ENCODE results near the gene OR2H2.

DNA sequence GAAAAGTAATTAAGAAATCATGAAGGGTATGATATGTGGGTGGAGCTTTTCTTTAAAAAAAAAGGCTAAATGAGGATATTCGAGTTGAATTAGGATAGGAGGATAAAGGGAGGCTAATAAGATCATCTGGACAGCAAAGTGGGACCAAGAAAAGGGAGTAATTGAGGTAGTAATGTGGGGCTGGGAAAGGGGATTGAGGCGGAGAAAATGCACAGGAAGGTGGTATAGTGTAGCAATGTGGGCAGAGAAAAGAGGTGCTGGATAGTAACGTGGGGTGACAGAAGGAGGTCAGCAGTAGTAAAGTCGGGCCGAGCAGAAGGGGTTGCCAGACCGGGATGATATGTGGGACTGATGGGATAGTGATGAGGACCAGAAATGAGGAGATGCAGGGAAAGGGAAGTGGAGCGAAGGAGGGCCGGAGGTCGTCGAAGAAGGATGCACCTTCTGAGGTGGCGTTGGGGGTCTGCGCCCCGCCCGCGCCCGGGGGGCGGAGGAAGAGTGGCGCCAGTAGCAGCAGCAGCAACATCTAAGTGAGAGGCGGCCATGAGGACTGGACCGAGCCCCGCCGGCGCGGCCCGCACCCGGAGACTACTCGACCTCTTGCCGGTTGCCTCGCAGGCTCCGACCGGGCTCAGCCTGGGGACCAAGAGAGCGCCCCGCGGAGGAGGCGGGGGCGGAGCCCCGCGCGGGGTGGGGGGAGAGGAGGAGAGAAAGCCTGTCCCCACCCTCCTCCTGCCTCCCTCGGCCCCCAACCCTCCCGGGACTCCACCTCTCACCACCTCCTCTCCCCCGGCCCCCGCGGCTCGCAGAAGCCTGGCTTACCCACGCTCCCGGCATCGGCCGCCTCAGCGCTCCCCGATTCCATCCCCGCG, 47.2 kb downstream of the OR2H2 start:
- TF ChIP-seq, protein P1, sequence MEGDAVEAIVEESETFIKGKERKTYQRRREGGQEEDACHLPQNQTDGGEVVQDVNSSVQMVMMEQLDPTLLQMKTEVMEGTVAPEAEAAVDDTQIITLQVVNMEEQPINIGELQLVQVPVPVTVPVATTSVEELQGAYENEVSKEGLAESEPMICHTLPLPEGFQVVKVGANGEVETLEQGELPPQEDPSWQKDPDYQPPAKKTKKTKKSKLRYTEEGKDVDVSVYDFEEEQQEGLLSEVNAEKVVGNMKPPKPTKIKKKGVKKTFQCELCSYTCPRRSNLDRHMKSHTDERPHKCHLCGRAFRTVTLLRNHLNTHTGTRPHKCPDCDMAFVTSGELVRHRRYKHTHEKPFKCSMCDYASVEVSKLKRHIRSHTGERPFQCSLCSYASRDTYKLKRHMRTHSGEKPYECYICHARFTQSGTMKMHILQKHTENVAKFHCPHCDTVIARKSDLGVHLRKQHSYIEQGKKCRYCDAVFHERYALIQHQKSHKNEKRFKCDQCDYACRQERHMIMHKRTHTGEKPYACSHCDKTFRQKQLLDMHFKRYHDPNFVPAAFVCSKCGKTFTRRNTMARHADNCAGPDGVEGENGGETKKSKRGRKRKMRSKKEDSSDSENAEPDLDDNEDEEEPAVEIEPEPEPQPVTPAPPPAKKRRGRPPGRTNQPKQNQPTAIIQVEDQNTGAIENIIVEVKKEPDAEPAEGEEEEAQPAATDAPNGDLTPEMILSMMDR (IDR thresholded peaks at IDR 0.05; ENCODE audit: low read depth, low read length, poor library complexity, severe bottlenecking): no peak
- TF ChIP-seq EZH2phosphoT487 (IDR thresholded peaks at IDR 0.05; ENCODE audit: borderline replicate concordance, low read length): no peak
